GM21390 (cell line): ENCODE measurements around the gene RTL1.

Source experiments
- ATAC-seq: cut with Tn5 transposase; IDR thresholded peaks from one replicate; pipeline ENCODE4 v1.9.1; 2021; ENCODE audit not compliant: unreplicated experiment

The RTL1 gene

GRCh38 chr14:100851946-100852620, 51.4 kb downstream of the RTL1 start:
- no peak for ATAC-seq

- no peak for ATAC-seq
Measured at GRCh38 chr14:100851586-100851916, 52.0 kb downstream of the RTL1 start.

GRCh38 chr14:100850841-100851585, 52.5 kb downstream of the RTL1 start:
- ATAC-seq, result peak; percentile 89

- no peak for ATAC-seq
Measured at GRCh38 chr14:100849115-100849781, 54.3 kb downstream of the RTL1 start.

- no peak for ATAC-seq
Measured at GRCh38 chr14:100846309-100846859, 57.1 kb downstream of the RTL1 start.

- ATAC-seq, result no peak
Measured at GRCh38 chr14:100845341-100845740, 58.2 kb downstream of the RTL1 start.

GRCh38 chr14:100844846-100845245, 58.7 kb downstream of the RTL1 start:
- no peak for ATAC-seq

- no peak for ATAC-seq
Measured at GRCh38 chr14:100844421-100844820, 59.1 kb downstream of the RTL1 start.

GRCh38 chr14:100844082-100844408, 59.5 kb downstream of the RTL1 start:
- no peak for ATAC-seq

GRCh38 chr14:100842799-100843198, 60.7 kb downstream of the RTL1 start:
- no peak for ATAC-seq

GRCh38 chr14:100841761-100842403, 61.6 kb downstream of the RTL1 start:
- no peak for ATAC-seq

GRCh38 chr14:100841066-100841760, 62.3 kb downstream of the RTL1 start:
- ATAC-seq, result no peak

GRCh38 chr14:100840286-100841065, 63.0 kb downstream of the RTL1 start:
- ATAC-seq, result no peak

- no peak for ATAC-seq
Measured at GRCh38 chr14:100839681-100840111, 63.8 kb downstream of the RTL1 start.

GRCh38 chr14:100839315-100839585, 64.3 kb downstream of the RTL1 start:
- no peak for ATAC-seq

GRCh38 chr14:100838493-100839314, 64.8 kb downstream of the RTL1 start:
- ATAC-seq, result no peak

GRCh38 chr14:100837805-100838350, 65.6 kb downstream of the RTL1 start:
- no peak for ATAC-seq

- ATAC-seq, result no peak
Measured at GRCh38 chr14:100836941-100837804, 66.3 kb downstream of the RTL1 start.
